NCI-H146 treated with DMSO at 0.1 percent for 48 hours (cell line): Measurements from ENCODE around the gene COPS3.

Experiments
- DNase-seq: peaks from one replicate; lab custom pipeline; 2025; ENCODE audit not compliant: unreplicated experiment; lab: John Stamatoyannopoulos, UW

Gene COPS3

GRCh38 chr17:17246879-17247278 lies 34.2 kb downstream of the COPS3 start:
- no peak for DNase-seq

GRCh38 chr17:17243163-17243562 lies 37.9 kb downstream of the COPS3 start:
- DNase-seq: no peak

- DNase-seq: no peak
Measured at GRCh38 chr17:17242246-17242645, 38.8 kb downstream of the COPS3 start.

GRCh38 chr17:17241656-17242055 lies 39.4 kb downstream of the COPS3 start:
- DNase-seq: no peak

GRCh38 chr17:17239832-17240231 lies 41.2 kb downstream of the COPS3 start:
- no peak for DNase-seq

GRCh38 chr17:17237026-17237799 lies 43.8 kb downstream of the COPS3 start, which contains the start of gene FLCN:
FLCN (minus strand) TSS chr17:17237168; CDS start chr17:17228137, 9,031 bp downstream.
- peak; percentile 84 for DNase-seq

- DNase-seq: peak; percentile 15
Measured at GRCh38 chr17:17236295-17237025, 44.6 kb downstream of the COPS3 start.

GRCh38 chr17:17235212-17236174 lies 45.6 kb downstream of the COPS3 start:
- DNase-seq: peak; percentile 72

- no peak for DNase-seq
Measured at GRCh38 chr17:17232303-17232621, 48.8 kb downstream of the COPS3 start.

GRCh38 chr17:17231621-17232302 lies 49.3 kb downstream of the COPS3 start:
- no peak for DNase-seq

- no peak for DNase-seq
Measured at GRCh38 chr17:17229416-17230384, 51.3 kb downstream of the COPS3 start.

GRCh38 chr17:17228521-17229279 lies 52.3 kb downstream of the COPS3 start:
- no peak for DNase-seq

GRCh38 chr17:17227608-17228520 lies 53.2 kb downstream of the COPS3 start:
- DNase-seq: no peak

GRCh38 chr17:17226451-17227265 lies 54.4 kb downstream of the COPS3 start:
- DNase-seq: no peak

GRCh38 chr17:17225901-17226300 lies 55.1 kb downstream of the COPS3 start:
- no peak for DNase-seq

GRCh38 chr17:17224137-17224536 lies 56.9 kb downstream of the COPS3 start:
- no peak for DNase-seq

GRCh38 chr17:17223736-17224135 lies 57.3 kb downstream of the COPS3 start:
- no peak for DNase-seq
